ENCODE data around the gene TTC12. TPM values are rescaled to one million over a fixed set of nuclear protein-coding genes. Genes with fewer than 3 reads are reported as not detected.

Gene TTC12
- total RNA-seq, 2 donors from 2014 or later, result 19.5 to 26.7 TPM

DNA sequence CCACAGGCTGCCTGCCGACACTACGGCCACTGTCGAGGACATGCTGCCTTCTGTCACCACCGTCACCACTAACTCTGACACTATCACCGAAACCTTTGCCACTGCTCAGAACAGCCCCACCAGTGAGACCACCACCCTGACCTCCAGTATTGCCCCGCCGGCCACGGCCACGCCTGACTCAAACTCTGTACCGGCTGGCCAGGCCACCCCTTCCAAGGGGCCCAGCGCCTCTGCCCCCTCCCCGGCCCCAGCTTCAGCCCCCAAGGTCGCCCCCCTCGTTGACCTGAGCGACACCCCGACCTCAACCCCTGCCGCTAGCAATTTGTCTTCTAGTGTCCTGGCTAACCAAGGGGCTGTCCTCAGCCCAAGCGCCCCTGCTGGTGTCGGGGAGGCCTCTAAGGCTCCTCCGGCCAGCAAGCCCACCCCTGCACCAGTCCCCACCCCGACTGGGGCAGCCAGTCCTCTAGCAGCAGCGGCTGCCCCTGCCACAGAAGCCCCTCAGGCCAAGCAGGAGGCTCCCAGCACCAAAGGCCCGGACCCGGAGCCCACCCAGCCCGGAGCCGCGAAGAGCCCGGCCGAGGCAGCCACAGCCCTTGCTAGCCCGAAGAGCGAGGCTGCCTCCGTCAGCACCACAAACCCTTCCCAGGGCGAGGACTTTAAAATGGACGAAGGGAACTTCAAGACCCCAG is 41.3 kb upstream of the TTC12 start:
- Mint-ChIP-seq H3K36me3 (ENCODE audit: low read depth) (no peaks in the 10 kb centered on the region), H3K4me3 (no peak overlapping the region), H3K4me1 (peaks cover 14% of the 10 kb centered on the region), H3K27ac (no peak overlapping the region), H3K9me3 (no peaks in the 10 kb centered on the region), H3K27me3 (ENCODE audit: insufficient read depth) (peaks cover 13% of the 10 kb centered on the region)
- H3K4me3 ChIP-seq (ENCODE audit: low read length), result no peak overlapping the region
- DNase-seq, result no peak
- H3K9me3 ChIP-seq (ENCODE audit: control insufficient read depth, low read length), result no peaks in the 10 kb centered on the region
- no peaks in the 10 kb centered on the region for H3K27me3 ChIP-seq (ENCODE audit: control insufficient read depth, insufficient read depth, low read length, poor library complexity, severe bottlenecking)
- peaks cover 11% of the 10 kb centered on the region for H3K4me1 ChIP-seq (ENCODE audit: control insufficient read depth, insufficient read depth, low read length)
- H3K27ac ChIP-seq (ENCODE audit: low read depth, low read length), result no peak overlapping the region
- H3K9ac ChIP-seq (ENCODE audit: extremely low read depth, low read length, poor library complexity, severe bottlenecking), result no peak overlapping the region
- no peak for TF ChIP-seq CTCF (conservative IDR thresholded peaks at IDR 0.05)
- no peaks in the 10 kb centered on the region for H3K36me3 ChIP-seq (ENCODE audit: control insufficient read depth, insufficient read depth, low read length)
- WGBS, 2 experiments (ENCODE audit: insufficient coverage in 1 of 2, insufficient read length in 1 of 2), result 77 to 93% methylated on average over 14 to 34 of the region's 34 CpGs

GRCh38 chr11:113273720-113274119 is 40.7 kb upstream of the TTC12 start:
- Histone ChIP-seq H3K9ac (ENCODE audit: extremely low read depth, low read length, poor library complexity, severe bottlenecking) (no peak overlapping the region), H3K36me3 (ENCODE audit: control insufficient read depth, insufficient read depth, low read length) (no peaks in the 10 kb centered on the region), H3K27me3 (ENCODE audit: control insufficient read depth, insufficient read depth, low read length, poor library complexity, severe bottlenecking) (no peaks in the 10 kb centered on the region), H3K9me3 (ENCODE audit: control insufficient read depth, low read length) (no peaks in the 10 kb centered on the region), H3K27ac (ENCODE audit: low read depth, low read length) (peak overlapping the region; percentile 9), H3K4me1 (ENCODE audit: control insufficient read depth, insufficient read depth, low read length) (peaks cover 11% of the 10 kb centered on the region), H3K4me3 (ENCODE audit: low read length) (no peak overlapping the region)
- H3K36me3 Mint-ChIP-seq (ENCODE audit: low read depth), result no peaks in the 10 kb centered on the region
- no peak overlapping the region for H3K27ac Mint-ChIP-seq
- H3K4me1 Mint-ChIP-seq, result peaks cover 14% of the 10 kb centered on the region
- no peaks in the 10 kb centered on the region for H3K9me3 Mint-ChIP-seq
- H3K27me3 Mint-ChIP-seq (ENCODE audit: insufficient read depth), result peaks cover 10% of the 10 kb centered on the region
- 75 to 80% methylated on average over 2 to 10 of the region's 10 CpGs for WGBS, 2 experiments (ENCODE audit: insufficient coverage in 1 of 2, insufficient read length in 1 of 2)
- peak; percentile 59 for DNase-seq
- no peak overlapping the region for H3K4me3 Mint-ChIP-seq
- TF ChIP-seq CTCF (conservative IDR thresholded peaks at IDR 0.05), result peak; percentile 42

DNA sequence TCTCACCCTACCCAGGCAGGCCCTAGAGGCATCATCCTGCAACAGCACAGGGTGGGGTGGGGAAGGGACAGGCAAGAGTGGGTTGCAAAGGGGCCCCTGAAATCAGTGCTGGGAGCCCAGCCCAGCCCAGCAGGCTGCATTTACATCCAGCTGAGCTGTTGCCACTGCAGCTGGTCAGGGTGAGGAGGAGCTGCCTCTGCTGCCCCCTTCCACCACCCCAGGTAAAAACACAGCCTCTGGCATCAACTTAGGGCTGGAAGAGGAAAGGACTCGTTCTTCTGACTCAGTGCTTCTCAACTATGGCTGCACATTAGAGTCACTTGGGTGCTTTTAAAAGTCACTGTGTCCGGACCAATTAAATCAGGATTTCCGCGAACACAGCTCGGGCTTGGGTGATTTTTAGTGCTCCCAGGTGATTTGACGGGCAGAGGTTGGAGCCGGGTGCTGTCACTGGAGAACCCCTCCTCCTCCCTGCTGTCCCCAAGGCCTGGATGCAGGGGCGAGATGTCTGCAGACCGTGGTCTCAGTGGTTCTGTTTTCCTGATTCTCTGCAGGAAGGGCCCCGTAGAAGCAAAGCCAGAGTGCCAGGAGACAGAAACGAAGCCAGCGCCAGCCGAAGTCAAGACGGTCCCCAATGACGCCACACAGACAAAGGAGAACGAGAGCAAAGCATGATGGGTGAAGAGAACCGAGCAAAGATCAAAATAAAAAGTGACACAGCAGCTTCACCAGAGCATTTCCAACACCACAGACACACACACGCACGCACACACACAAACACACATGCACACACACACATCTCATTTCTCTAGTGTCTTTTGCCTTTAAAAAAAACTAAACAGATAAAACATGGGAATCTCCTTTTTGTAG is 39.4 kb upstream of the TTC12 start:
- no peaks in the 10 kb centered on the region for H3K9me3 Mint-ChIP-seq
- DNase-seq, result peak; percentile 85
- H3K27ac ChIP-seq (ENCODE audit: low read depth, low read length), result no peak overlapping the region
- no peak overlapping the region for H3K4me3 Mint-ChIP-seq
- H3K4me1 Mint-ChIP-seq, result peaks cover 14% of the 10 kb centered on the region
- no peak overlapping the region for H3K27ac Mint-ChIP-seq
- peaks cover 5% of the 10 kb centered on the region for H3K27me3 ChIP-seq (ENCODE audit: control insufficient read depth, insufficient read depth, low read length, poor library complexity, severe bottlenecking)
- no peaks in the 10 kb centered on the region for H3K36me3 ChIP-seq (ENCODE audit: control insufficient read depth, insufficient read depth, low read length)
- WGBS, 2 experiments (ENCODE audit: insufficient coverage in 1 of 2, insufficient read length in 1 of 2), result 92% methylated on average over 16 to 19 of the region's 19 CpGs
- H3K9me3 ChIP-seq (ENCODE audit: control insufficient read depth, low read length), result no peaks in the 10 kb centered on the region
- peaks cover 11% of the 10 kb centered on the region for H3K4me1 ChIP-seq (ENCODE audit: control insufficient read depth, insufficient read depth, low read length)
- peaks cover 8% of the 10 kb centered on the region for H3K27me3 Mint-ChIP-seq (ENCODE audit: insufficient read depth)
- no peak overlapping the region for H3K4me3 ChIP-seq (ENCODE audit: low read length)
- peak; percentile 77 for TF ChIP-seq CTCF (conservative IDR thresholded peaks at IDR 0.05)
- H3K36me3 Mint-ChIP-seq (ENCODE audit: low read depth), result no peaks in the 10 kb centered on the region
- H3K9ac ChIP-seq (ENCODE audit: extremely low read depth, low read length, poor library complexity, severe bottlenecking), result no peak overlapping the region

All from endodermal cell (in vitro differentiated cells).